Measurements from ENCODE around the gene GGT5. TPM values are rescaled to one million over a fixed set of nuclear protein-coding genes. Genes with fewer than 3 reads are reported as not detected.

GGT5 gene
- total and polyA plus RNA-seq, 2 of the 13 experiments (the other 11 are each of a cell fraction or from before 2014, with no cell fraction given): 0.69 to 3.1 TPM

GRCh38 chr22:24224468-24224867 lies 20.4 kb downstream of the GGT5 start:
- in situ Hi-C loops (cut with HindIII; ENCODE audit: extremely low pct_ligation_motif_present, low pct_unique_long_range_greater_than_20kb): no loop called here
- ATAC-seq (no peak), FAIRE-seq (no peak), DNase-seq (ENCODE audit: low spot score) (no peak)
- no TSS peak for BruUV-seq (replicated peaks)
- intact Hi-C loops (cut with micrococcal nuclease; ENCODE audit: unreplicated experiment): no loop called here
- Histone ChIP-seq H3K4me1 (ENCODE audit: insufficient read depth, low read length) (no peaks in the 10 kb centered on the region), H3K9ac (ENCODE audit: insufficient read depth, low read depth, low read length) (no peak overlapping the region), H3K79me2 (ENCODE audit: insufficient read depth, low read length) (no peaks in the 10 kb centered on the region), H3K9me3 (ENCODE audit: low read length) (no peaks in the 10 kb centered on the region), H3K4me3 (replicated peaks in 1 of 3; ENCODE audit: insufficient read depth in 1 of 3, low read depth in 2 of 3, low read length in 3 of 3) (no peak overlapping the region), H4K20me1 (ENCODE audit: insufficient read depth, low read length) (no peaks in the 10 kb centered on the region), H3K4me2 (ENCODE audit: low read depth, low read length) (no peak overlapping the region), H3K27ac (ENCODE audit: extremely low read length, insufficient read depth, low read length) (no peak overlapping the region), H2AFZ (ENCODE audit: low read length) (no peak overlapping the region), H3K27me3 (ENCODE audit: control insufficient read depth in 1 of 2, insufficient read depth in 2 of 2, low read length in 2 of 2) (no peaks in the 10 kb centered on the region), H3K36me3 (replicated peaks in 1 of 2; ENCODE audit: control insufficient read depth in 1 of 2, insufficient read depth in 2 of 2, low read length in 2 of 2) (no peaks in the 10 kb centered on the region)
- 96% methylated on average over 1 of the region's 1 CpG for WGBS (ENCODE audit: low lambda C conversion rate)
- TF ChIP-seq IRF2 (CRISPR knock-in tag; IDR thresholded peaks at IDR 0.05) (no peak), TMF1 (CRISPR knock-in tag; IDR thresholded peaks at IDR 0.05; ENCODE audit: low read depth) (no peak), POLR2AphosphoS2 (IDR thresholded peaks at IDR 0.05; ENCODE audit: low read depth, low read length) (no peak), SMAD3 (CRISPR knock-in tag; IDR thresholded peaks at IDR 0.05) (no peak), PLRG1 (conservative IDR thresholded peaks at IDR 0.05) (no peak), ZNF546 (CRISPR knock-in tag; conservative IDR thresholded peaks at IDR 0.05) (no peak), ZBTB21 (CRISPR knock-in tag; IDR thresholded peaks at IDR 0.05) (no peak), HINFP (CRISPR knock-in tag; IDR thresholded peaks at IDR 0.05; ENCODE audit: low read depth) (no peak), ZNF616 (CRISPR knock-in tag; IDR thresholded peaks at IDR 0.05; ENCODE audit: low read depth) (no peak), ZUFSP (CRISPR knock-in tag; IDR thresholded peaks at IDR 0.05; ENCODE audit: borderline replicate concordance) (no peak), ZNF570 (CRISPR knock-in tag; IDR thresholded peaks at IDR 0.05; ENCODE audit: borderline replicate concordance) (no peak), GATA4 (IDR thresholded peaks at IDR 0.05; ENCODE audit: borderline replicate concordance, low read depth) (no peak), ZNF343 (CRISPR knock-in tag; IDR thresholded peaks at IDR 0.05) (no peak), SRSF9 (IDR thresholded peaks at IDR 0.05; ENCODE audit: borderline replicate concordance, insufficient read depth, low read depth, low read length, poor library complexity, severe bottlenecking) (no peak), ZBTB42 (CRISPR knock-in tag; IDR thresholded peaks at IDR 0.05) (no peak)
- TF ChIP-seq, protein P1, sequence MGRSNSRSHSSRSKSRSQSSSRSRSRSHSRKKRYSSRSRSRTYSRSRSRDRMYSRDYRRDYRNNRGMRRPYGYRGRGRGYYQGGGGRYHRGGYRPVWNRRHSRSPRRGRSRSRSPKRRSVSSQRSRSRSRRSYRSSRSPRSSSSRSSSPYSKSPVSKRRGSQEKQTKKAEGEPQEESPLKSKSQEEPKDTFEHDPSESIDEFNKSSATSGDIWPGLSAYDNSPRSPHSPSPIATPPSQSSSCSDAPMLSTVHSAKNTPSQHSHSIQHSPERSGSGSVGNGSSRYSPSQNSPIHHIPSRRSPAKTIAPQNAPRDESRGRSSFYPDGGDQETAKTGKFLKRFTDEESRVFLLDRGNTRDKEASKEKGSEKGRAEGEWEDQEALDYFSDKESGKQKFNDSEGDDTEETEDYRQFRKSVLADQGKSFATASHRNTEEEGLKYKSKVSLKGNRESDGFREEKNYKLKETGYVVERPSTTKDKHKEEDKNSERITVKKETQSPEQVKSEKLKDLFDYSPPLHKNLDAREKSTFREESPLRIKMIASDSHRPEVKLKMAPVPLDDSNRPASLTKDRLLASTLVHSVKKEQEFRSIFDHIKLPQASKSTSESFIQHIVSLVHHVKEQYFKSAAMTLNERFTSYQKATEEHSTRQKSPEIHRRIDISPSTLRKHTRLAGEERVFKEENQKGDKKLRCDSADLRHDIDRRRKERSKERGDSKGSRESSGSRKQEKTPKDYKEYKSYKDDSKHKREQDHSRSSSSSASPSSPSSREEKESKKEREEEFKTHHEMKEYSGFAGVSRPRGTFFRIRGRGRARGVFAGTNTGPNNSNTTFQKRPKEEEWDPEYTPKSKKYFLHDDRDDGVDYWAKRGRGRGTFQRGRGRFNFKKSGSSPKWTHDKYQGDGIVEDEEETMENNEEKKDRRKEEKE (IDR thresholded peaks at IDR 0.05): no peak
- TF ChIP-seq, protein P2, sequence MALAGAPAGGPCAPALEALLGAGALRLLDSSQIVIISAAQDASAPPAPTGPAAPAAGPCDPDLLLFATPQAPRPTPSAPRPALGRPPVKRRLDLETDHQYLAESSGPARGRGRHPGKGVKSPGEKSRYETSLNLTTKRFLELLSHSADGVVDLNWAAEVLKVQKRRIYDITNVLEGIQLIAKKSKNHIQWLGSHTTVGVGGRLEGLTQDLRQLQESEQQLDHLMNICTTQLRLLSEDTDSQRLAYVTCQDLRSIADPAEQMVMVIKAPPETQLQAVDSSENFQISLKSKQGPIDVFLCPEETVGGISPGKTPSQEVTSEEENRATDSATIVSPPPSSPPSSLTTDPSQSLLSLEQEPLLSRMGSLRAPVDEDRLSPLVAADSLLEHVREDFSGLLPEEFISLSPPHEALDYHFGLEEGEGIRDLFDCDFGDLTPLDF (CRISPR knock-in tag; IDR thresholded peaks at IDR 0.05): no peak
- TF ChIP-seq, protein P3, sequence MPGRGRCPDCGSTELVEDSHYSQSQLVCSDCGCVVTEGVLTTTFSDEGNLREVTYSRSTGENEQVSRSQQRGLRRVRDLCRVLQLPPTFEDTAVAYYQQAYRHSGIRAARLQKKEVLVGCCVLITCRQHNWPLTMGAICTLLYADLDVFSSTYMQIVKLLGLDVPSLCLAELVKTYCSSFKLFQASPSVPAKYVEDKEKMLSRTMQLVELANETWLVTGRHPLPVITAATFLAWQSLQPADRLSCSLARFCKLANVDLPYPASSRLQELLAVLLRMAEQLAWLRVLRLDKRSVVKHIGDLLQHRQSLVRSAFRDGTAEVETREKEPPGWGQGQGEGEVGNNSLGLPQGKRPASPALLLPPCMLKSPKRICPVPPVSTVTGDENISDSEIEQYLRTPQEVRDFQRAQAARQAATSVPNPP (CRISPR knock-in tag; IDR thresholded peaks at IDR 0.05): no peak
- POLR2A ChIA-PET: no interaction called here
- CTCF ChIA-PET (ENCODE audit: low intra/inter-chr PET ratio, low total read pairs): no interaction called here

All from HepG2 (cell line).